Body of pancreas (tissue), 4 donors: ENCODE results near the gene BANK1. TPM values are rescaled to one million over a fixed set of nuclear protein-coding genes. Genes with fewer than 3 reads are reported as not detected.

Source experiments
- ATAC-seq: fragments of 150-250 bp; one replicate; pipeline ENCODE4 v1.9.1; 2016
- DNase-seq, 4 donors: peaks; one replicate each; pipeline ENCODE4 v3.0.0-alpha.2; 2019
- H3K27ac ChIP-seq, 4 donors: fragments of 200-600 bp; sonication (generic); 1 replicate in 3 of 4; 2 replicates in 1 of 4; pipeline versions ENCODE4 v1.5.1 to v1.6.1; 2016 to 2019; ENCODE audit warnings: mild to moderate bottlenecking in 1 of 4, mixed read lengths in 1 of 4, moderate library complexity in 1 of 4
- H3K27me3 ChIP-seq, 2 donors: fragments of 200-600 bp; sonication (generic); one replicate each; pipeline ENCODE4 v1.6.0; 2016; ENCODE audit warnings: mild to moderate bottlenecking in 1 of 2
- H3K36me3 ChIP-seq, 2 donors: fragments of 200-600 bp; sonication (generic); replicated peaks in 1 of 2; 2 replicates each; pipeline ENCODE4 v1.5.1; 2016; ENCODE audit warnings: low read depth in 2 of 2; ENCODE audit not compliant: insufficient read depth in 1 of 2
- H3K4me1 ChIP-seq: fragments of 200-600 bp; sonication (generic); one replicate; pipeline ENCODE4 v1.6.0; 2016
- H3K4me3 ChIP-seq, 2 donors: fragments of 200-600 bp; sonication (generic); 1 replicate in 1 of 2; 2 replicates in 1 of 2; pipeline ENCODE4 v1.5.1; 2016 to 2019
- H3K9me3 ChIP-seq, 3 donors: fragments of 200-600 bp; sonication (generic); 1 replicate in 2 of 3; 2 replicates in 1 of 3; pipeline ENCODE4 v1.5.1; 2016
- POLR2A ChIP-seq, 3 donors: fragments of 450-650 bp; IDR thresholded peaks; one replicate each; pipeline ENCODE4 v1.6.1; 2016; ENCODE audit warnings: antibody characterized with exemption in 3 of 3, mild to moderate bottlenecking in 2 of 3
- WGBS, 2 donors: methylation state at CpG; one replicate each; pipeline ENCODE4 v1.1.5; 2017; 5-methylcytosine and 5-hydroxymethylcytosine counted together
- intact Hi-C: fragments of 100-400 bp; cut with DNase I; formaldehyde crosslinking; loops from one replicate; pipeline ENCODE4 v1.15.1; 2023
- total RNA-seq, 2 donors: library from RNA; depleted of rRNA; stranded (reverse); fragments of >200 nt; gene quantifications; one replicate each; pipeline ENCODE4 v1.1.0, GENCODE V29; 2016
- TF ChIP-seq, protein P1 (sequence below), 7 experiments: fragments of 450-650 bp in 4 of 7; fragments of 200-600 bp in 3 of 7; sonication (generic) in 3 of 7; IDR thresholded peaks; one replicate each; pipeline ENCODE4 v1.5.1; 2016 to 2019; ENCODE audit warnings: antibody characterized with exemption in 7 of 7

Gene BANK1
- total RNA-seq, 2 donors from 2014 or later = 1.0 to 2.0 TPM

DNA sequence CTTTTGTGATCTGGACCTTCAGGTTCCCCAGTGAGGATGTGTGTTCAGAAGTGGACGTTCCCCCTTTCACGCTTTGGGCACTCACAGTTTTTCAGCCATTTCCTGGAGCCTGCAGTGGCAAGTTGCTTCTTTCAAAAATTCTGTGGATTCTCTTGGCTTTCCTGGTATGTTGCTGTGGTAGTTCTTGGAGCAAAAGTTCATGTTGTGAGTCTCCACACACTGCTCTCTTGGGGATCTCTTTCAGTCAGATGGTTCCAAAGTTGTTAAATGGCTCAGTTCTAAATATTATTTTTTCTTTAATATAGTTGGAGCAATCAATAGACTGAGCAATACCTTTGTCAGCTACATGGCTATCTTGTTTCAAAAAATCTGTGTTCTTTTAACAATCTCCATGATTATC lies 28.5 kb upstream of the BANK1 start:
- no peak overlapping the region for H3K27ac ChIP-seq
- 29 to 51% methylated on average over 2 of the region's 2 CpGs for WGBS, 2 donors
- ATAC-seq = no peak
- DNase-seq = no peak
- no peak overlapping the region for H3K4me3 ChIP-seq
- H3K4me1 ChIP-seq = no peaks in the 10 kb centered on the region
- H3K9me3 ChIP-seq = no peaks in the 10 kb centered on the region
- intact Hi-C loops = no loop called here
- no peak for TF ChIP-seq POLR2A (IDR thresholded peaks at IDR 0.05)
- TF ChIP-seq, protein P1, sequence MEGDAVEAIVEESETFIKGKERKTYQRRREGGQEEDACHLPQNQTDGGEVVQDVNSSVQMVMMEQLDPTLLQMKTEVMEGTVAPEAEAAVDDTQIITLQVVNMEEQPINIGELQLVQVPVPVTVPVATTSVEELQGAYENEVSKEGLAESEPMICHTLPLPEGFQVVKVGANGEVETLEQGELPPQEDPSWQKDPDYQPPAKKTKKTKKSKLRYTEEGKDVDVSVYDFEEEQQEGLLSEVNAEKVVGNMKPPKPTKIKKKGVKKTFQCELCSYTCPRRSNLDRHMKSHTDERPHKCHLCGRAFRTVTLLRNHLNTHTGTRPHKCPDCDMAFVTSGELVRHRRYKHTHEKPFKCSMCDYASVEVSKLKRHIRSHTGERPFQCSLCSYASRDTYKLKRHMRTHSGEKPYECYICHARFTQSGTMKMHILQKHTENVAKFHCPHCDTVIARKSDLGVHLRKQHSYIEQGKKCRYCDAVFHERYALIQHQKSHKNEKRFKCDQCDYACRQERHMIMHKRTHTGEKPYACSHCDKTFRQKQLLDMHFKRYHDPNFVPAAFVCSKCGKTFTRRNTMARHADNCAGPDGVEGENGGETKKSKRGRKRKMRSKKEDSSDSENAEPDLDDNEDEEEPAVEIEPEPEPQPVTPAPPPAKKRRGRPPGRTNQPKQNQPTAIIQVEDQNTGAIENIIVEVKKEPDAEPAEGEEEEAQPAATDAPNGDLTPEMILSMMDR (IDR thresholded peaks at IDR 0.05) = no peak
- no peaks in the 10 kb centered on the region for H3K36me3 ChIP-seq
- H3K27me3 ChIP-seq = no peaks in the 10 kb centered on the region

DNA sequence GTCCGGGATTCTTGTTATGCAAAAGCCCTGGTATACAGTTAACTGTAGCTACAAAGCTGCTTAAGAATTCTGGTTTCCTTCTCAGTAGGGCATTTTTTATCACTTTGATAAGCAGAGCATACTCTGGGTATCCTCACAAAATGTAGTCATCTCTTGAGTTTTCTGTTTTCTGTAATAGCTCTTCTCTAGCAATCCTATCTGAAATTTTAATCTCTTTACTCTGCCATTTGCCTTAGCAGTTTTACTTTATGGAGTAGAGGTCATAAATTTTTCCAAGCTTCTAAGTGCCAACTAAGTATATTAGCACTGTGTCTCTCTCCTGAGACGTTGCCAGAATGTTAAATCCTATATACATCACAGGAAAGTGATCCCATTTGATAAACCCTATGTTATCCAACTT lies 28.0 kb upstream of the BANK1 start:
- Histone ChIP-seq H3K27me3 (no peaks in the 10 kb centered on the region), H3K4me1 (no peaks in the 10 kb centered on the region), H3K36me3 (no peaks in the 10 kb centered on the region), H3K27ac (no peak overlapping the region), H3K9me3 (no peaks in the 10 kb centered on the region), H3K4me3 (no peak overlapping the region)
- no peak for ATAC-seq
- WGBS, 2 donors = 34 to 39% methylated on average over 2 of the region's 2 CpGs
- intact Hi-C loops = no loop called here
- TF ChIP-seq POLR2A (IDR thresholded peaks at IDR 0.05) = no peak
- TF ChIP-seq, protein P1 (IDR thresholded peaks at IDR 0.05) = no peak
- DNase-seq = no peak

DNA sequence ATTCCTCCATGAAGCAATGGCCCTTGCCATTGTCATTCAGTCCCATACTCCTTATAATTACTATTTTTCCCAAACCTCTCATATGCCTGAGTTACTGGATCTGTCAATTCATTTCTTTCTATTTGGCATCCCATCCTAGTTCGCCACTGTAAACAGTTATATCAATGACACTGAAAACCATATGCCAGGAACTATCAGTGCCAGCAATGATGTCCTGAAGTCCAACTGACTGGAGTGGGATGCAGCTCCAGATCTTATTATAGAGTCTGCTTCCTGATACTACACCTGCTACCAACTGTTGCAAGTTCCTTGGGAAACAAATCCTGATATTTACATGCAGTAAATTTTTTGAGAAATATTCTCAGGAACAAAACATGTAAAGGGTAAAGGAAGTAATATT lies 27.0 kb upstream of the BANK1 start:
- 71 to 73% methylated on average over 1 of the region's 1 CpG for WGBS, 2 donors
- intact Hi-C loops = no loop called here
- Histone ChIP-seq H3K27ac (no peak overlapping the region), H3K27me3 (no peaks in the 10 kb centered on the region), H3K4me3 (no peak overlapping the region), H3K4me1 (no peaks in the 10 kb centered on the region), H3K9me3 (peaks cover 0 to 7% (median 0%) of the 10 kb centered on the region in 3 donors), H3K36me3 (no peaks in the 10 kb centered on the region)
- DNase-seq (no peak), ATAC-seq (no peak)
- TF ChIP-seq, protein P1 (IDR thresholded peaks at IDR 0.05) = no peak
- no peak for TF ChIP-seq POLR2A (IDR thresholded peaks at IDR 0.05)

DNA sequence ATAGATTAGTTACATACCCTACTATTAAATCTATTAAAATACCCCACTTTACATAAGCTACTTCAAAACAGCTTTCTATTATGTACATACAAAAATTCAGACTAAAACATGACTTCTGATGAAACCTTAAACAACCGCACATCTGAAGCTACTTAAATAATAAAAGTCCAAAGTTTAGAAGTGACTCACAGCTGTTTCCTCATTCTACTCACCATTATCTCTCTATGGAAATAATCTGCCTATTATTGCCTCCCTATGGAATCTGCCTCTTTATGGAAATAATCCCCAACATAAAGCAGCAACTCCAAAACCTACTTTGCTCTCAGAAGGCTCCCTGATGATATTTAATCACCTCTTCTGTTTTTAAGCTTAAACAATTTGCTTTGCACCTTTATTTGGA lies 15.7 kb upstream of the BANK1 start:
- Histone ChIP-seq H3K36me3 (no peaks in the 10 kb centered on the region), H3K4me1 (no peaks in the 10 kb centered on the region), H3K4me3 (no peak overlapping the region), H3K27ac (no peak overlapping the region), H3K9me3 (no peaks in the 10 kb centered on the region), H3K27me3 (no peaks in the 10 kb centered on the region)
- intact Hi-C loops = no loop called here
- 50 to 61% methylated on average over 1 of the region's 1 CpG for WGBS, 2 donors
- DNase-seq (no peak), ATAC-seq (no peak)
- no peak for TF ChIP-seq POLR2A (IDR thresholded peaks at IDR 0.05)
- TF ChIP-seq, protein P1 (IDR thresholded peaks at IDR 0.05) = no peak

DNA sequence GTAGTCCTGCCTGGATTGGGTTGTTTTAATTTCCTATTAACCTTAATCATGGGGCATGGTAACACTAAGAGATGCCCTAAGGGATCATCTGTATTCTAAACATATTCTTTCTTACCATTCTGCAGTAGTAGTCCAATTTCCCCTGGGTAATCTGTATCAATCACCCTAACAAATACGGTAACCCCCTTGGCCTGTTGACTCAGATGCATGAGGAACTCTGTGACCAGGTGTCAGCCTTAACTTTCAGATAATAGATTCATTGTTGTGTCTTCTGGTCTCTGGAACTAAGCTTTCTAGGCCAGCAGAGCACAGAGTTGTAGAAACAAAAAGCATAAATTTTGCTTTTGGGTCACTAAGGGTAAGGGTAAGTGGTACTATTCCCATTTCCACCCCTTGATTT lies 13.1 kb upstream of the BANK1 start:
- ATAC-seq (no peak), DNase-seq (no peak)
- no peak overlapping the region for H3K4me3 ChIP-seq
- H3K4me1 ChIP-seq = no peaks in the 10 kb centered on the region
- intact Hi-C loops = no loop called here
- no peaks in the 10 kb centered on the region for H3K36me3 ChIP-seq
- no peaks in the 10 kb centered on the region for H3K27me3 ChIP-seq
- H3K9me3 ChIP-seq = no peaks in the 10 kb centered on the region
- 67% methylated on average over 1 of the region's 1 CpG for WGBS, 2 donors
- no peak overlapping the region for H3K27ac ChIP-seq
- TF ChIP-seq, protein P1 (IDR thresholded peaks at IDR 0.05) = no peak
- no peak for TF ChIP-seq POLR2A (IDR thresholded peaks at IDR 0.05)
